Measurements from ENCODE around the gene MSH4.

DNA sequence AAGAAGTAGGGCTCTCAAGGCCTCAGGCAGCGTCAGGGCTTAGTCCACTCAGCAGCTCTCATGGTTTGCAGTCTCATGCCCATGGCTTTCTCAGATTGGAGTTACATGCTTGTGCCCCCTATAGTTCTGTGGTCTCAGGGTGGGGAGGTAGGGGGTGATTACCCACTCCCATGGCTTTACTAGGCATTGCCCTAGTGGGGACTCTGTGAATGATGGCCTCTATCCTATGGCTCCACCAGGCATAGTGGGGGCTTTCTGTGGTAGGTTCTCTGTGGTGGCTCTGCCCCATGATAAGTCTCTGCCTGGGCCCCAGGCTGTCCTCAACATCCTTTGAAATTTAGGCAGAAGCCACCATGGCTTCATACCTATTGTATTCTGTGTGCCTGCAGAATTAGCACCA is 48.9 kb downstream of the MSH4 start:
- TF ChIP-seq, protein P1, sequence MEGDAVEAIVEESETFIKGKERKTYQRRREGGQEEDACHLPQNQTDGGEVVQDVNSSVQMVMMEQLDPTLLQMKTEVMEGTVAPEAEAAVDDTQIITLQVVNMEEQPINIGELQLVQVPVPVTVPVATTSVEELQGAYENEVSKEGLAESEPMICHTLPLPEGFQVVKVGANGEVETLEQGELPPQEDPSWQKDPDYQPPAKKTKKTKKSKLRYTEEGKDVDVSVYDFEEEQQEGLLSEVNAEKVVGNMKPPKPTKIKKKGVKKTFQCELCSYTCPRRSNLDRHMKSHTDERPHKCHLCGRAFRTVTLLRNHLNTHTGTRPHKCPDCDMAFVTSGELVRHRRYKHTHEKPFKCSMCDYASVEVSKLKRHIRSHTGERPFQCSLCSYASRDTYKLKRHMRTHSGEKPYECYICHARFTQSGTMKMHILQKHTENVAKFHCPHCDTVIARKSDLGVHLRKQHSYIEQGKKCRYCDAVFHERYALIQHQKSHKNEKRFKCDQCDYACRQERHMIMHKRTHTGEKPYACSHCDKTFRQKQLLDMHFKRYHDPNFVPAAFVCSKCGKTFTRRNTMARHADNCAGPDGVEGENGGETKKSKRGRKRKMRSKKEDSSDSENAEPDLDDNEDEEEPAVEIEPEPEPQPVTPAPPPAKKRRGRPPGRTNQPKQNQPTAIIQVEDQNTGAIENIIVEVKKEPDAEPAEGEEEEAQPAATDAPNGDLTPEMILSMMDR (IDR thresholded peaks at IDR 0.05) = no peak
- TF ChIP-seq, protein P2, sequence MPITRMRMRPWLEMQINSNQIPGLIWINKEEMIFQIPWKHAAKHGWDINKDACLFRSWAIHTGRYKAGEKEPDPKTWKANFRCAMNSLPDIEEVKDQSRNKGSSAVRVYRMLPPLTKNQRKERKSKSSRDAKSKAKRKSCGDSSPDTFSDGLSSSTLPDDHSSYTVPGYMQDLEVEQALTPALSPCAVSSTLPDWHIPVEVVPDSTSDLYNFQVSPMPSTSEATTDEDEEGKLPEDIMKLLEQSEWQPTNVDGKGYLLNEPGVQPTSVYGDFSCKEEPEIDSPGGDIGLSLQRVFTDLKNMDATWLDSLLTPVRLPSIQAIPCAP (CRISPR knock-in tag; IDR thresholded peaks at IDR 0.05) = no peak
- no peak for TF ChIP-seq TEAD1 (CRISPR knock-in tag; IDR thresholded peaks at IDR 0.05)
- no peak for TF ChIP-seq NFYB (CRISPR knock-in tag; conservative IDR thresholded peaks at IDR 0.05; ENCODE audit: low read depth)
- TF ChIP-seq CREM (CRISPR knock-in tag; IDR thresholded peaks at IDR 0.05) = no peak
- TF ChIP-seq JAZF1 (CRISPR knock-in tag; IDR thresholded peaks at IDR 0.05) = no peak
- TF ChIP-seq, protein P3, sequence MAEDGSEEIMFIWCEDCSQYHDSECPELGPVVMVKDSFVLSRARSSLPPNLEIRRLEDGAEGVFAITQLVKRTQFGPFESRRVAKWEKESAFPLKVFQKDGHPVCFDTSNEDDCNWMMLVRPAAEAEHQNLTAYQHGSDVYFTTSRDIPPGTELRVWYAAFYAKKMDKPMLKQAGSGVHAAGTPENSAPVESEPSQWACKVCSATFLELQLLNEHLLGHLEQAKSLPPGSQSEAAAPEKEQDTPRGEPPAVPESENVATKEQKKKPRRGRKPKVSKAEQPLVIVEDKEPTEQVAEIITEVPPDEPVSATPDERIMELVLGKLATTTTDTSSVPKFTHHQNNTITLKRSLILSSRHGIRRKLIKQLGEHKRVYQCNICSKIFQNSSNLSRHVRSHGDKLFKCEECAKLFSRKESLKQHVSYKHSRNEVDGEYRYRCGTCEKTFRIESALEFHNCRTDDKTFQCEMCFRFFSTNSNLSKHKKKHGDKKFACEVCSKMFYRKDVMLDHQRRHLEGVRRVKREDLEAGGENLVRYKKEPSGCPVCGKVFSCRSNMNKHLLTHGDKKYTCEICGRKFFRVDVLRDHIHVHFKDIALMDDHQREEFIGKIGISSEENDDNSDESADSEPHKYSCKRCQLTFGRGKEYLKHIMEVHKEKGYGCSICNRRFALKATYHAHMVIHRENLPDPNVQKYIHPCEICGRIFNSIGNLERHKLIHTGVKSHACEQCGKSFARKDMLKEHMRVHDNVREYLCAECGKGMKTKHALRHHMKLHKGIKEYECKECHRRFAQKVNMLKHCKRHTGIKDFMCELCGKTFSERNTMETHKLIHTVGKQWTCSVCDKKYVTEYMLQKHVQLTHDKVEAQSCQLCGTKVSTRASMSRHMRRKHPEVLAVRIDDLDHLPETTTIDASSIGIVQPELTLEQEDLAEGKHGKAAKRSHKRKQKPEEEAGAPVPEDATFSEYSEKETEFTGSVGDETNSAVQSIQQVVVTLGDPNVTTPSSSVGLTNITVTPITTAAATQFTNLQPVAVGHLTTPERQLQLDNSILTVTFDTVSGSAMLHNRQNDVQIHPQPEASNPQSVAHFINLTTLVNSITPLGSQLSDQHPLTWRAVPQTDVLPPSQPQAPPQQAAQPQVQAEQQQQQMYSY (CRISPR knock-in tag; IDR thresholded peaks at IDR 0.05) = no peak
- TF ChIP-seq, protein P4, sequence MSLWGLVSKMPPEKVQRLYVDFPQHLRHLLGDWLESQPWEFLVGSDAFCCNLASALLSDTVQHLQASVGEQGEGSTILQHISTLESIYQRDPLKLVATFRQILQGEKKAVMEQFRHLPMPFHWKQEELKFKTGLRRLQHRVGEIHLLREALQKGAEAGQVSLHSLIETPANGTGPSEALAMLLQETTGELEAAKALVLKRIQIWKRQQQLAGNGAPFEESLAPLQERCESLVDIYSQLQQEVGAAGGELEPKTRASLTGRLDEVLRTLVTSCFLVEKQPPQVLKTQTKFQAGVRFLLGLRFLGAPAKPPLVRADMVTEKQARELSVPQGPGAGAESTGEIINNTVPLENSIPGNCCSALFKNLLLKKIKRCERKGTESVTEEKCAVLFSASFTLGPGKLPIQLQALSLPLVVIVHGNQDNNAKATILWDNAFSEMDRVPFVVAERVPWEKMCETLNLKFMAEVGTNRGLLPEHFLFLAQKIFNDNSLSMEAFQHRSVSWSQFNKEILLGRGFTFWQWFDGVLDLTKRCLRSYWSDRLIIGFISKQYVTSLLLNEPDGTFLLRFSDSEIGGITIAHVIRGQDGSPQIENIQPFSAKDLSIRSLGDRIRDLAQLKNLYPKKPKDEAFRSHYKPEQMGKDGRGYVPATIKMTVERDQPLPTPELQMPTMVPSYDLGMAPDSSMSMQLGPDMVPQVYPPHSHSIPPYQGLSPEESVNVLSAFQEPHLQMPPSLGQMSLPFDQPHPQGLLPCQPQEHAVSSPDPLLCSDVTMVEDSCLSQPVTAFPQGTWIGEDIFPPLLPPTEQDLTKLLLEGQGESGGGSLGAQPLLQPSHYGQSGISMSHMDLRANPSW (CRISPR knock-in tag; conservative IDR thresholded peaks at IDR 0.05; ENCODE audit: low read depth) = no peak
- no peak for TF ChIP-seq TEAD4 (CRISPR knock-in tag; IDR thresholded peaks at IDR 0.05)
- TF ChIP-seq RELA (CRISPR knock-in tag; IDR thresholded peaks at IDR 0.05; ENCODE audit: borderline replicate concordance) = no peak
- TF ChIP-seq ZNF121 (CRISPR knock-in tag; IDR thresholded peaks at IDR 0.05) = no peak
- TF ChIP-seq ETV6 (CRISPR knock-in tag; IDR thresholded peaks at IDR 0.05) = no peak

Measured in WTC11 (cell line).